GM18870 (cell line): Measurements from ENCODE around the gene SLC22A31.
"Not testable (repeated sequence)": the region's sequence is repeated elsewhere in the genome, so short reads cannot be mapped to it uniquely, and the experiment has no call there.

Experiments used
- ATAC-seq: cut with Tn5 transposase; IDR thresholded peaks from one replicate; pipeline ENCODE4 v1.9.1; 2021; ENCODE audit warnings: moderate library complexity; ENCODE audit not compliant: unreplicated experiment

SLC22A31 gene

DNA sequence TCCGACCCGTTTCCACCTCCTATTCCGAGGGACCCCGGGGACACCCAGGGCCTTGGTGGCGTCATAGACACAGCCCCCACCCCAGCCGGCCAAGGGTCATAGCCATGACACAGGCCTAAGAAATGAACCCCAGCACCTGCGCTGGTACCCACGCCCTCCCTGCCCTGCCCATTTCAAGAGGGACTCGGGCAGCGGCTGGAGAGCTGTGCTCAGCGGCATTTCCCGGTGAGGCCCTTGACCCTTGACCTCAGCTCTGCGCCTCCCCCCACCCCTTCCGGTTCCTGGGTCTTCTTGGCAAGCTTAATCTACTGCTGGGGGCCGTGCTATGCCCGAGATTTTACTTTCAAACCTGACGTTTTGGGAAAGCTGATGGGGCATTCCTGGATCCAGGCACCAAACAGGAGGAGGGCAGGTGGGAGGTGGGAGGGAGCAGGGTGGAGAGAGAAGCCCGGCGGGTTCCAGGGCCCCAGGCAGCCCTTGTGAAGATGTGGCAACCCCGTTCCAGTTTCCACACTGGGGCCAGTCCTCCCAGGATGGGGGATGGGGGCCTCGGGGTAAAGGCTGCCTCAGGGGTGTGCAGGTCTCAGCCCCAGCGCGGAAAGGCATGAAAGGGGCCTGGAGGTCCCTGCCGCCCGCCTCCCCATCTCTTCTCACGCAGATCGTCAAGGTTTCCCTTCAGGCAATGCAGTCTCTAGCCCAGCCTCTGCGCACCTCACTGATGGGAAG is at the start of gene SLC22A31:
TSS of gene SLC22A31 (minus strand) at position 414 of the 726 bp plus-strand sequence. CDS start at position 378, 36 bp downstream.
- no peak for ATAC-seq

DNA sequence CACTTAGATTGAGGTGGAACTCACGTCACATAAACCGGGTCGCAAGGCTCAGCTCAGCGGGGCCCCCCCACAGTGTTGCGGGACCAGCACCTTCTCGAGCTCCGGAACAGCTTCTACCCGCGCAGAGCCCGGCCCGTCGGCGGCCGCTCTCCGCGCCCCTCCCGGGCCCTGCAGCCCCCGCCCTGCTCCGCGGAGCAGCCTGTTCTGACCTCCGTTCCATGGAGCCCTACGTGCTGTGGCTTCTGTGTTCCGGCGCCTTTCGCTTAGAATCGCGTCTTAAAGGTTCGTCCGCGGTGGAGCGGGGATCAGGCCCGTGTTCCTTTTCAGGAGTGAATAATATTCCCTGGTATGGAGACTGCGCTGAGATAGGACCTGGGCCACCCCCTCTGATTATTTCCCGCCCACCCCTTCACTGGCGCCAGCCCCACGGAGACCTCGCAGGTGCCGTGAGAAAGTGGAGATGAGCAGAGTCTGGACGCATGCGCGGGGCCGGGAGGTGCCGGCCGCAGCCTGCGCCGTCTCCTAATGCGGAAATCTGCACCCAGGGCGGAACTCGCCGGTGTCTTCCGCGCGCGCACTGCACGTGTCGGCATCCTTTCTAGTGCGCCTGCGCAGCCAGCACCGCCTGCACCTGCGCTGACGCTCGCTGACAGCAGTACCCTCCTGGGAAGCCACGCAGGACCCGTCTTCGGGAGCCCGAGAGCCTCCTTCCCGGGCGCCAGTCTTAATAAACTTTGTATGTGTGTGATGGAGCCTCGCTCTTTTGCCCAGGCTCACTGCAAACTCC is 48.1 kb upstream of the SLC22A31 start:
- no peak for ATAC-seq

GRCh38 chr16:89247734-89248075 is 47.4 kb upstream of the SLC22A31 start:
- ATAC-seq: not testable (repeated sequence)

DNA sequence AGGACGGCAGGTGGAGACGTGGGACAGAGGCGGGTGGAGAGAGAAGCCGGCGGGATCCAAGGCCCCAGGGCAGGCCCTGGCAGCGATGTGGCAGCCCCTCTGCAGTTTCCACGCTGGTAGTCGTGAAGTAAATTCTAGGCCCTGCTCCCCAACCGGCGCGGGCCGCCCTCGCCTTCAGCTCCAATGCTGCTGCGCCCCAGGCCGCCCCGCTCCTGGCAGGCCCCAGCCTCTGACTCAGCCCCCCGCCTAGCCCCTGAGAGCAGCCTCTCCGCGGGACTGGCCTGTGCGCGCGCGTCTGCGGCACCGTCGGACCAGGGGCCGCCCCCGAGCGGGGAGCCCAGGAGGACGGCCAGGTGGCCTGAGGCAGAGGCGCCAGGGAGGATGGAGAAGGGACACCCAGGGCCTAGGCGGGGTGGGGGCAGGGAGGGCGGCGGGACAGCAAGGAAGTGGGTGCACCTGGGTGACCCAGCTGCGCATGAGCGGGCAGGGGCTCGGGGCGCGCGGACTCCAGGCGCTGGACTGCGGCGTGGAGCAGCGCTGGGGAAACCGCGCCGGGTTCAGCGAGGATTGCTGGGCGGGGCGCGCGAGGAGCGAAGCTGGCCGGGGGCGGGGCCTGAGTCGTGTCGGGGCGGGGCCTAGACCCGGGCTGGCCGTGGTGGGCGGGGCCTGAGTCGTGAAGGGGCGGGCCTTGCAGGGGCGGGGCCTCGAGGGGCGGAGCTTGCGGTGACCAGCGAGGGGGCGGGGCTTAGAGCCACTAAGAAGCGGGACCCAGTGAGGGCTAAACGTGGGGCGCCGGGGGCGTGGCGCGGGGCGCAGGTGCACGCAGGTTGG is 46.8 kb upstream of the SLC22A31 start:
- no peak for ATAC-seq

- no peak for ATAC-seq
Observed at GRCh38 chr16:89246383-89246902, 46.1 kb upstream of the SLC22A31 start.

DNA sequence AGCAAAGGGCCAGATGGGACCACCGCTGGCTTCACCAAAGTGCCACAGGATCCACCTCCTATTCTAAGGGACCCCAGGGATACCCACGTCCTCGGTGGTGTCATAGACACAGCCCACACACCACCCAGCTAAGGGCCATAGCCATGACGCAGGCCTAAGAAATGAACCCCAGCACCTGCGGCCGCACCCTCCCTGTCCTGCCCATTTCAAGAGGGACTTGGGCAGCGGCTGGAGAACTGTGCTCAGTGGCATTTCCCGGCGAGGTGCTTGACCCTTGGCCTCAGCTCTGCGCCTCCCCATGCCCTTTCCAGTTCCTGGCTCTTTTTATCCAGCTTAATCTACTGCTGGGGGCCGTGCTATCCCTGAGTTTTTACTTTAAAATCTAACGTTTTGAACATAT is 44.4 kb upstream of the SLC22A31 start:
- ATAC-seq: no peak

GRCh38 chr16:89244264-89244663 is 43.9 kb upstream of the SLC22A31 start:
- not testable (repeated sequence) for ATAC-seq

- ATAC-seq: no peak
Observed at GRCh38 chr16:89243664-89244063, 43.3 kb upstream of the SLC22A31 start.

DNA sequence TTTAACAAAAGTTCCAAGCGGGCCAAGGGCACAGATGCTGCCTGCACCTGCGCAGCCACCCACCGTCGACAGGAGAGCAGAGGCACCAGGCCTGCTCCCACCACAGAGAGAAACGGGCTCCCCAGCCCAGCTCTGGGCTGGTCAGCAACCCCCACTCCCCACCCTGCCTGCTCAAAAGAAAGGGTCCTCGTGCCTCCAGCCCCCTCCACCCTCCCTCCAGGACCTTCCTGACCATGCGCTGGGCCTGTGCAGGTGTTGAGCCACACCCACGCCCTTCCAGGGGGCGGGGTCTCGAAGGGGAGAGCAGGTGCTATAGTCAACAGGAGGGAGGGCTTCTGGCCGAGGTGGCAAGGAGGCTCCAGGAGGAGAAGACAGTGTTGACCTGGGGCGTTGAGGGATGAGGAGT is 42.5 kb upstream of the SLC22A31 start:
- ATAC-seq: no peak

DNA sequence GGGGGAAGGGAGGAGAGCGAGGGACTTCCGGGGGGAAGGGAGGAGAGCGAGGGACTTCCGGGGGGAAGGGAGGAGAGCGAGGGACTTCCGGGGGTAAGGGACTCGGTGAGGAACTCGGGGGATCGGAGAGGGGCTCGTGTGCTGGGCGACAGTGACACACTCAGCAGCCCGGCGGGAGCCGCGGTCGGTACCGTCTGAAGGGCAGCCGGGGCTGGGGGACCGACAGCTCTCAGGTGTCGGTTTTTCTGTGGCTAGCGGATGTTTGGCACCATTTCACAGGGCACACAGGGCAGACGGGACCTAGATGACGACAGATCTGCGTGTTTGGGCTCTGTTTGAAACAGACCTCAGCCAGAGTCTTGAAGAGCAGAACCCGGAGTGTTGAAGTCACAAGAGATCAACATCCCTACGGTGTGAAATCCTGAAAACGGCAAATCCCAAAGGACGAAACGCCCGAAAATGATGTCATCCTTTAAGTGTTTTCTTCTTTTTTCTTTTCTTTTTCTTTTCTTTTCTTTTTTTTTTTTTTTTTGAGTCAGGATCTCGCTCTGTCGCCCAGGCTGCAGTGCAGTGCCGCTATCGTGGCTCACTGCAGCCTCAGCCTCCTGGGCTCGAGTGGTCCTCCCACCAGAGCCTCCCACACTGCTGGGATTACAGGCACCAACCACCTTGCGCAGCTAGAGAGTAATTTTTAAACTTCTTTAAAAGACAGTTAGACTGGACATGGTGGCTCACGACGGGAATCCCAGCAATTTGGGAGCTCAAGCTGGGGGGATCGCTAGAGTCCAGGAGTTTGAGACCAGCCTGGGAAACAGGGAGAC is 41.1 kb upstream of the SLC22A31 start:
- no peak for ATAC-seq

- no peak for ATAC-seq
Observed at GRCh38 chr16:89237733-89238132, 37.4 kb upstream of the SLC22A31 start.

DNA sequence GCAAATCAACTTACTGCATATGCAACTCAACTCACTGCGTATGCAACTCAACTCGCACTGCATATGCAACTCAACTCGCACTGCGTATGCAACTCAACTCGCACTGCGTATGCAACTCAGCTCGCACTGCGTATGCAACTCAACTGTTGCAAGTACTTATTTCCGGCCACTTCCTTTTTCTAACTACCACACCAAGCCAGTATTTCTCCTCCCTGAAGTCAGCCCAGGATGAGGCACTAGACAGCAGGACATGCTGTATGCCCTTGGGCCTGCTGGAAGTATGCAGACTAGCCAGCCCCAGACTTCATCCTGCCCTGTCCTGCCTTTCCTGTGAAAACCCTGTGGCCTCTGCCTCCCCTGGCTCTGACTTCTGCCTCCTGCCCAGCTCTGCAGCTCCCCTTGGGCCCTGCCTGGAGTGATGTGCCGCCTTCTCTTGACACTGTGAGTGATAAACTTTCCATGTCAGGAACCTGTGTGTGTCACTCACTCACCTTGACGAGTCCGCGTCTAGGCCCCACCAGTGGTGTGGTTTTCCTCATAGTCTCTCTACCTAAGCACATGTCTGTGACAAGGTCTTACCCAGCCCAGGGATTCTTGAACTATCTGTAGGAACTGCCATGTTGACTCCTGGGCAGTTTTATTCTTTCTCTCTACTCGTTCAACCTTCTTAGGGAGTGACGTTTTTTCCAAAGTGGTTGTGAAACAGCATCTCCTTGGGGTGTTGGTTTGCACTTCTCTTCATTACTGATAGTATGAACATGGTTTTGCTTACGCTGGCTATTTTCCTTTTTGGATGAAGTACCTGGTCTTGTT is 33.5 kb upstream of the SLC22A31 start:
- no peak for ATAC-seq

- ATAC-seq: no peak
Observed at GRCh38 chr16:89232107-89232506, 31.8 kb upstream of the SLC22A31 start.

DNA sequence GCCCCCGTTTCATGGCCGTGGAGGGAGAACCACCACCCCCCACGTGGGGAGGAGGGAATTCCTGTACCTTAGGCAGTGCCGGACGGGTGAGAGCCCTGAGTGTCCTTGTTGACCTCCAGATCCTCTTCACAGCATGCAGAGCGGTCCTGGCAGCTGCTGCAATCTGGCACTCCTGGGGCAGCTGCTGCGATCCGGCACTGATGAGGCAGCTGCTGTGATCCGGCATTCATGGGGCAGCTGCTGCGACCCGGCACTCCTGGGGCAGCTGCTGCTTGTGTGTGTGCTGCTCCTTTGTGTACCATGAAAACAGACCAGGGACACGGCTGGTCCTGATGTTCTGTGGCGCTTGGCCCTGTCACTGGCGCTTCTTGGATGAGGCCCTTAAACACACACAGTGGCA is 29.9 kb upstream of the SLC22A31 start:
- ATAC-seq: no peak

DNA sequence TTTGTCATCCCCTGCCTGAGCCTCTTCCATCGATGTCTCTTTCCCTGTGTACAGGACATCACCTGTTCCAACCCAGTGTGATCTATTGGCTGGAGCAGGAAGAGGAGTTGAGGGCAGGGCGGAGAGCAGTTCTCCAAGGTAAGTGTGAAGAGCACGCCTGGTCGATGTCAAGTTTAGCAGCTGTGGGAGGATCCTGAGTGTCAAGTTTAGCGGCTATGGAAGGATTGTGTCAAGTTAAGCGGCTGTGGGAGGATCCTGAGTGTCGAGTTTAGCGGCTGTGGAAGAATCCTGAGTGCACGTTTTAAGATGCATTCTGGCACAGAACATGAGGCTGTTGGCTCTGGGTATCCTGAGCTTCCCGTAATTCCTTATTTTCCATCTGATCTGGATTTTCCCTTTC is 24.3 kb upstream of the SLC22A31 start:
- ATAC-seq: no peak

GRCh38 chr16:89222931-89223330 is 22.6 kb upstream of the SLC22A31 start:
- ATAC-seq: no peak

DNA sequence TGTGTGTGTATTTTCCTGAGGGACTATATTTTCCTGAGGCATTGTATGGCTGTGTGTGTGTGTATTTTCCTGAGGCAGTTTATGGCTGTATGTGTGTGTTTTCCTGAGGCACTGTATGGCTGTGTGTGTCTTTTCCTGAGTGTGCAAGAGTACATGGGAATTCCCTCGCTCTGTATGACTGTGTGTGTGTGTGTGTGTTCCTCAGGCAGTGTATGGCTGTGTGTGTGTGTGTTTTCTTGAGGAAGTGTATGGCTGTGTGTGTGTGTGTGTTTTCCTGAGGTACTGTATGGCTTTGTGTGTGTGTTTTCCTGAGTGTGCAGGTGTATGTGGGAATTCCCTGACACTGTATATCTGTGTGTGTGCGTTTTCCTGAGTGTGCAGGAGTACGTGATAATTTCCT is 21.3 kb upstream of the SLC22A31 start:
- ATAC-seq: no peak

GRCh38 chr16:89219365-89219764 is 19.0 kb upstream of the SLC22A31 start:
- ATAC-seq: no peak

- no peak for ATAC-seq
Observed at GRCh38 chr16:89217388-89218191, 17.3 kb upstream of the SLC22A31 start, which contains the start of gene ZNF778. ZNF778 (plus strand) TSS chr16:89217703; CDS start chr16:89221128, 3,425 bp downstream.
